GM12878 (cell line): Measurements from ENCODE around the gene PINK1. TPM values are rescaled to one million over a fixed set of nuclear protein-coding genes. Genes with fewer than 3 reads are reported as not detected.

Source experiments
- CHD2 ChIP-seq: IDR thresholded peaks from 2 replicates; pipeline ENCODE4 v1.6.1; 2011; ENCODE audit warnings: low read depth, low read length, improper control_type of control experiment, borderline replicate concordance
- DPF2 ChIP-seq: fragments of 450-650 bp; IDR thresholded peaks from 2 replicates; pipeline ENCODE4 v1.6.1; 2017; ENCODE audit warnings: mild to moderate bottlenecking
- E4F1 ChIP-seq: fragments of 450-650 bp; IDR thresholded peaks from 2 replicates; pipeline ENCODE4 v1.6.1; 2018; ENCODE audit warnings: borderline replicate concordance, mild to moderate bottlenecking; ENCODE audit not compliant: partially characterized antibody
- EP300 ChIP-seq, 2 experiments: fragments of 150-350 bp in 1 of 2; IDR thresholded peaks; 2 replicates each; pipeline ENCODE4 v1.6.1; 2011 to 2012; ENCODE audit warnings: low read depth in 2 of 2, low read length in 2 of 2, borderline replicate concordance in 1 of 2, improper control_type of control experiment in 1 of 2, inconsistent platforms in 1 of 2; ENCODE audit not compliant: control insufficient read depth in 1 of 2
- EZH2 ChIP-seq: IDR thresholded peaks from 2 replicates; pipeline ENCODE4 v1.6.1; 2012; ENCODE audit warnings: low read depth, mild to moderate bottlenecking, control low read depth, inconsistent platforms, low read length, borderline replicate concordance; ENCODE audit not compliant: control insufficient read depth
- FOS ChIP-seq: IDR thresholded peaks from 3 replicates; pipeline ENCODE4 v1.6.1; 2011; ENCODE audit warnings: borderline replicate concordance; ENCODE audit not compliant: insufficient read length; ENCODE audit errors: extremely low read depth
- HCFC1 ChIP-seq: fragments of 150-350 bp; IDR thresholded peaks from 2 replicates; pipeline ENCODE4 v1.6.1; 2014; ENCODE audit warnings: low read length
- HDAC6 ChIP-seq: fragments of 200-600 bp; sonication (generic); IDR thresholded peaks from one replicate; pipeline ENCODE4 v1.8.0; 2017; ENCODE audit warnings: antibody characterized with exemption; ENCODE audit not compliant: unreplicated experiment
- HDGF ChIP-seq: fragments of 450-650 bp; IDR thresholded peaks from 2 replicates; pipeline ENCODE4 v1.6.1; 2016; ENCODE audit warnings: antibody characterized with exemption
- KDM1A ChIP-seq: fragments of 200-600 bp; sonication (generic); IDR thresholded peaks from 2 replicates; pipeline ENCODE4 v1.6.1; 2016; ENCODE audit warnings: borderline replicate concordance
- MXI1 ChIP-seq: fragments of 150-350 bp; IDR thresholded peaks from 2 replicates; pipeline ENCODE4 v1.6.1; 2011; ENCODE audit warnings: low read depth, mild to moderate bottlenecking, inconsistent platforms, low read length, improper control_type of control experiment
- NR2F1 ChIP-seq: fragments of 450-650 bp; conservative IDR thresholded peaks from 2 replicates; pipeline ENCODE4 v1.6.1; 2017; ENCODE audit warnings: mild to moderate bottlenecking
- PBX3 ChIP-seq: IDR thresholded peaks from 2 replicates; pipeline ENCODE4 v1.6.1; 2011; ENCODE audit warnings: mild to moderate bottlenecking, low read depth, low read length, moderate library complexity; ENCODE audit not compliant: insufficient replicate concordance
- POLR2AphosphoS2 ChIP-seq: IDR thresholded peaks from 2 replicates; pipeline ENCODE4 v1.6.1; 2011; ENCODE audit warnings: low read depth, mild to moderate bottlenecking, low read length, improper control_type of control experiment, moderate library complexity
- POLR2AphosphoS5 ChIP-seq: IDR thresholded peaks from 2 replicates; pipeline ENCODE4 v1.6.1; 2011; ENCODE audit warnings: mild to moderate bottlenecking, low read length, inconsistent platforms
- SP1 ChIP-seq: IDR thresholded peaks from one replicate; pipeline ENCODE4 v1.6.1; 2011; ENCODE audit warnings: low read depth, low read length
- SRF ChIP-seq, 2 experiments: IDR thresholded peaks; 2 replicates each; pipeline ENCODE4 v1.6.1; 2011; ENCODE audit warnings: low read depth in 2 of 2, low read length in 2 of 2, mild to moderate bottlenecking in 1 of 2, moderate library complexity in 1 of 2
- TAF1 ChIP-seq: IDR thresholded peaks from 2 replicates; pipeline ENCODE4 v1.6.1; 2011; ENCODE audit warnings: mild to moderate bottlenecking, low read depth, low read length, borderline replicate concordance
- YY1 ChIP-seq: IDR thresholded peaks from 2 replicates; pipeline ENCODE4 v1.6.1; 2011; ENCODE audit warnings: low read depth, mild to moderate bottlenecking, low read length
- ZNF384 ChIP-seq: IDR thresholded peaks from 2 replicates; pipeline ENCODE4 v1.6.1; 2012; ENCODE audit warnings: low read depth, mild to moderate bottlenecking, low read length, improper control_type of control experiment, borderline replicate concordance
- polyA plus RNA-seq, 11 experiments: library from polyadenylated mRNA; depleted of rRNA in 4 of 11; unstranded in 6 of 11; stranded (reverse) in 5 of 11; fragments of >200 nt; fragmentation: Nextera tagmentation in 4 of 11; fragmentation: Illumina TruSeq in 1 of 11; extraction: Ambion mirVana in 4 of 11; extraction: Trizol in 1 of 11; gene quantifications; 1 replicate in 1 of 11; 2 replicates in 10 of 11; pipeline versions ENCODE4 v1.2.1 to v1.2.3, GENCODE V29; 2011 to 2016; ENCODE audit warnings: inconsistent platforms in 2 of 11, missing spikeins in 2 of 11, low read depth in 1 of 11
- total RNA-seq, 4 experiments: library from RNA; depleted of rRNA in 3 of 4; stranded (reverse); fragments of >200 nt in 3 of 4; fragmentation: Illumina TruSeq in 1 of 4; extraction: Trizol in 1 of 4; gene quantifications; 2 replicates each; pipeline versions ENCODE4 v1.2.1 to v1.2.3, GENCODE V29; 2013 to 2021
- TF ChIP-seq, protein P1 (sequence below): fragments of 450-650 bp; IDR thresholded peaks from 2 replicates; pipeline ENCODE4 v1.6.1; 2014; ENCODE audit warnings: mild to moderate bottlenecking

Gene PINK1
- total and polyA plus RNA-seq, 10 of the 15 experiments (the other 5 are each of a cell fraction or from before 2014, with no cell fraction given), result 0.42 to 4.4 (median 1.9) TPM; not detected in 1

DNA sequence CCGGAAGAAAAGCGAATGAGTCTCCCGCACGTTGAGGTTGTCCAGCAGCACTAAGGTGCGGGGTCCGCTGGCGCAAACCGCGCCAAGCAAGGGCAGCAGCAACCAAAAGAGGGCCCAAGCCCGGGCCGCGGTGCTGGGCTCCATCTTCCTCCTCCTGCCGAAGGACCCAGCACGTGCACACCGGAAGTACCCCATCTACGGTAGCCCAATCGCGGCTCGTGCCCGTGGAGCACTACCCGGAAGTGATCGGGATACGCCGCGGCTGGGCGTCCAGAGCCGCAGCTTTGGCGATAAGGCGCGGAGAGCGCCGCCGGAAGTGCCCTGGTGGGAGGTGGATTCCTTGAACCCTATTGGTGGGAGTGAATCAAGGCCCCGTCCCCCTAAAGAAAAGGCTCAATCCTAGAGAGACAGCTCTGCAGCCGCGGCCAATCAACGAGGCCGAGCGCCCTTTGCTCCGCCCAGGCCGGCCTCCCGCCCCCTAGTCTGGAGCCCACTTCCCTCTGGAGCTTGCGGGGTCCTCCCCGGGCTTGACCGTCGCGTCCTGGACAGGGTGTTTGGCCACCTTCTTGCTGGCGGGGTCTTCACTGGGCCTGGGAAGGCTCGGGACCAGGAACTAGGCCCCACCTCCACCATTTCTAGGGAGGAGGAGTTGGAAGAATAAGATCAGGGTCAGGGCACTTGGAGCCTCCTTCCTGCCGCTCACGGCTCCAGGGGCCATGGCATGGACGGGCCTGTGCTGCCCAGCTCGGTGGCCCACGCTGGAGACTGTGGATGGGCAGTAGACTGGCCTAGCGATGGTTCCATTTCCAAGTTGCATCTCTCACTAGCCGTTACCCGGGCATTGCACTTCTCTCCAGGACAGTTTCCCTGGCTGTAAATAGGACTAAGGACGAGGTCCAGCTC, 28.2 kb downstream of the PINK1 start, which contains the start of gene DDOST (continued):
- no peak for TF ChIP-seq PBX3
- TF ChIP-seq HCFC1, result peak; percentile 63
- TF ChIP-seq POLR2AphosphoS2, result peak; percentile 50; the same call in 1 of the 2 replicates
- TF ChIP-seq, protein P1, sequence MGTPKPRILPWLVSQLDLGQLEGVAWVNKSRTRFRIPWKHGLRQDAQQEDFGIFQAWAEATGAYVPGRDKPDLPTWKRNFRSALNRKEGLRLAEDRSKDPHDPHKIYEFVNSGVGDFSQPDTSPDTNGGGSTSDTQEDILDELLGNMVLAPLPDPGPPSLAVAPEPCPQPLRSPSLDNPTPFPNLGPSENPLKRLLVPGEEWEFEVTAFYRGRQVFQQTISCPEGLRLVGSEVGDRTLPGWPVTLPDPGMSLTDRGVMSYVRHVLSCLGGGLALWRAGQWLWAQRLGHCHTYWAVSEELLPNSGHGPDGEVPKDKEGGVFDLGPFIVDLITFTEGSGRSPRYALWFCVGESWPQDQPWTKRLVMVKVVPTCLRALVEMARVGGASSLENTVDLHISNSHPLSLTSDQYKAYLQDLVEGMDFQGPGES, result peak; percentile 87
- peak; percentile 88 to 91 for TF ChIP-seq SRF (IDR thresholded peaks at IDR 0.05; ENCODE audit: low read depth in 2 of 2, low read length in 2 of 2)
- no peak for TF ChIP-seq KDM1A
- TF ChIP-seq YY1, result peak; percentile 86
- TF ChIP-seq NR2F1, result peak; percentile 44; the same call in 1 of the 2 replicates
- TF ChIP-seq CHD2, result peak; percentile 93
- peak; percentile 59; the same call in 1 of the 2 replicates for TF ChIP-seq TAF1
- peak; percentile 75 for TF ChIP-seq MXI1
- peak; percentile 97 for TF ChIP-seq SP1
- TF ChIP-seq EP300 (IDR thresholded peaks at IDR 0.05; ENCODE audit: borderline replicate concordance in 1 of 2, control insufficient read depth in 1 of 2, low read depth in 2 of 2, low read length in 2 of 2), result no peak
- 0 out of 2 replicates have a peak, but pooled peaks have one; percentile 36 for TF ChIP-seq HDGF
- TF ChIP-seq EZH2, result no peak
- no peak for TF ChIP-seq HDAC6
- peak; percentile 83 for TF ChIP-seq E4F1
- no peak for TF ChIP-seq DPF2
- no peak for TF ChIP-seq ZNF384
- peak; percentile 75 for TF ChIP-seq FOS
- TF ChIP-seq POLR2AphosphoS5, result peak; percentile 86
